LoVo (cell line): Measurements from ENCODE around the gene HMBS.
"Not testable (repeated sequence)": the region's sequence is repeated elsewhere in the genome, so short reads cannot be mapped to it uniquely, and the experiment has no call there.

ENCODE experiments used
- DNase-seq: peaks from one replicate; pipeline ENCODE4 v3.0.0-alpha.2; 2016; ENCODE audit warnings: low spot score

Gene HMBS

GRCh38 chr11:119118946-119119345 is 34.3 kb downstream of the HMBS start:
- DNase-seq, result no peak

- DNase-seq, result no peak
Observed at GRCh38 chr11:119120639-119121007, 35.9 kb downstream of the HMBS start.

DNA sequence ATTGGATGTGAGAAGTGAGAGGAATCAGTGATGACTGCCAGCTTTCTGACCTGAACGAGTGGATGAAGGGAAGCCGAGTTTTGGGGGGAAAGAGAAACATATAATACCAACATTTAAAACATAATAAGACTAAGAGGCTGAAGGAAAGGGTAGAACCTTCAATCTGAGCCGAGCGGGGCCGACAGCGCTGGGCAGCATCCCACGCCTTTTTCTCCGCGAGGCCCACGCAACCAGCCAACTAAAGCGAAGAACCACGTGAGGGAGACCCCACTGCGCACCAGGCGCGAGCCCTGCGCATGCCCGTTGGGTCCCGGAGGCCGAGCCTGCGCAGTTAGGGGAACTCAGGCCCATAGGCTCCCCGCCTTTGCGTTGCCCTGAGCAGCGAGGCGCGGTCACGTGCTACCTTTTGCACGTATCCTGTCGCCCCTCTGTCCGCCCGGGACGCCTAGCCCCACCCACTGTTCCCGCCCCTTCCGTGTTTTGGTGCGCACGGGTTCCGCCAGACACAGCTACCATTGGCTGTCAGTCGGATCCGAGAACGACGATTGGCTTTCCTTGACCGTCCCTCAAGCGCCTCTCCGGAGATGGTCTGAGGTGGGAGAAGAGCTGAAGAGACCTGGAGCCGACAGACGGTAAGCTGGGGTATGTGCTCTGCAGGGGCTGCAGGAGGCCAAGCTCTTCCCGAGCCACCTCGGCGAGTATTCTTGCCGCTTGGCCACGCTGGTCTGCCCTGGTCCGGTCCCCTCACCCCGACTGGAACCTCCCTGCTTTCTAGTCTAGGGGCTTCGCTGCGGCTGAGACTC is 36.5 kb downstream of the HMBS start, which contains the start of gene HINFP:
TSS of gene HINFP (plus strand) at position 573 of the 803 bp plus-strand sequence. CDS start 5,365 bp downstream, outside the sequence.
- DNase-seq, result peak; percentile 99

GRCh38 chr11:119121811-119122124 is 37.1 kb downstream of the HMBS start:
- no peak for DNase-seq

DNA sequence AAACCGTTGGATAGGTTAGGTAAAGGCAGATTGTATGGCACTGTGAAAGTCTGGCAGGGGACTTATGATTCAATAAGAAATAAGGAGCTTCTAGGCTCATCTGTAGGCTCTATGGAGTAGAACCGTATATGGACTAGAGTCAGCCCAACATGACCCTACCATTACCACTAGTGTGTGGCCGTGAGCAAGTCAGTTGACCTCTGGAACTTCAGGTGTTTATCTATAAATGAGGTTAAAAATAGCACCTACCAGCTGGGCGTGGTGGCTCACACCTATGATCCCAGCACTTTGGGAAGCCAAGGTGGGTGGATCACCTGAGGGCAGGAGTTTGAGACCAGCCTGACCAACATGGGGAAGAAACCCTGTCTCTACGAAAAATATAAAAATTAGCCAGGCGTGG is 41.1 kb downstream of the HMBS start:
- DNase-seq, result no peak

DNA sequence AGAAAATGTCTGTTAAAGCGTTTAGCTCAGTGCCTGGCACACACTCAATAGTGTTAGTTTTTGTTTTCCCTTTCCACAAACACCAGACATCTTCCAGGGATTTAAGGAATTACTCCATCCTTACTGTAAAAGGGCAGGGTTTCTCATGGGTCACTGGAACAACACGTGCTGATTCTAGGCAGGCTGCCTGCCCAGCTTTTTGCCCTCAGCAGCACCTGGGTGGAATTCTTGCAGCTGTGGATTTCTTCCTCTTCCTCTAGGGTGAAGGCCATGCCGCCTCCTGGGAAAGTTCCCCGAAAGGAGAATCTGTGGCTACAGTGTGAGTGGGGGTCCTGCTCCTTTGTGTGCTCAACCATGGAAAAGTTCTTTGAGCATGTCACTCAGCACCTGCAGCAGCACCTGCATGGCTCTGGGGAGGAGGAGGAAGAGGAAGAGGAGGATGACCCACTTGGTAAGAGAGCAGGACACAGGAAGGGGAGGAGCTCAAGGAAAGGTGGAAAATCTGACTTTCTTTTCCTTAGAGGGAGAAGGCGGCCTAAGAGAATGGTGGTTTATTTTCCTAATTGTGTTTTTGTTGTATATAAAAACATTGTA is 42.1 kb downstream of the HMBS start:
- no peak for DNase-seq

- no peak for DNase-seq
Observed at GRCh38 chr11:119130662-119131061, 46.0 kb downstream of the HMBS start.

GRCh38 chr11:119134389-119134978 is 49.8 kb downstream of the HMBS start:
- no peak for DNase-seq

DNA sequence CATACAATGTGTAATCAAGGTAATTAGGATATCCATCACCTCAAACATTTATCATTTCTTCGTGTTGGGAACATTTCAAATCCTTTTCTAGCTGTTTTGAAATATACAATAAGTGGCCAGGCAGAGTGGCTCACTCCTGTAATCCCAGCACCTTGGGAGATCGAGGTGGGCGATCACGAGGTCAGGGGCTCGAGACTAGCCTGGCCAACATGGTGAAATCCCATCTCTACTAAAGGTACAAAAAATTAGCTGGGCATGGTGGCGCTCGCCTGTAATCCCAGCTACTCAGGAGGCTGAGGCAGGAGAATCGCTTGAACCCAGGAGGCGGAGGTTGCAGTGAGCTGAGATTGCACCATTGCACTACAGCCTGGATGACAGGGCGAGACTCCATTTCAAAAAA is 54.6 kb downstream of the HMBS start:
- DNase-seq, result not testable (repeated sequence)
